SJSA1 (cell line): ENCODE data around the gene TSPOAP1. TPM values are rescaled to one million over a fixed set of nuclear protein-coding genes. Genes with fewer than 3 reads are reported as not detected.

Source experiments
- DNase-seq, 2 experiments: peaks; one replicate each; pipeline ENCODE4 v3.0.0-alpha.2; 2015 to 2020; ENCODE audit warnings: low spot score in 2 of 2, low read depth in 1 of 2
- H3K27ac ChIP-seq: fragments of 250-450 bp; sonication (Bioruptor Pico); 2 replicates; pipeline ENCODE4 v1.5.1; 2020; ENCODE audit warnings: mild to moderate bottlenecking, moderate library complexity
- H3K27me3 ChIP-seq: fragments of 250-450 bp; sonication (Bioruptor Pico); replicated peaks from 2 replicates; pipeline ENCODE4 v1.5.1; 2020; ENCODE audit warnings: mild to moderate bottlenecking, moderate library complexity
- H3K36me3 ChIP-seq: fragments of 250-450 bp; sonication (Bioruptor Pico); 2 replicates; pipeline ENCODE4 v1.5.1; 2020; ENCODE audit warnings: mild to moderate bottlenecking
- H3K4me1 ChIP-seq: fragments of 250-450 bp; sonication (Bioruptor Pico); replicated peaks from 2 replicates; pipeline ENCODE4 v1.6.1; 2021; ENCODE audit warnings: mild to moderate bottlenecking
- H3K4me3 ChIP-seq: fragments of 250-450 bp; sonication (Bioruptor Pico); 2 replicates; pipeline ENCODE4 v1.5.1; 2020; ENCODE audit warnings: mild to moderate bottlenecking
- H3K9me3 ChIP-seq: fragments of 250-450 bp; sonication (Bioruptor Pico); replicated peaks from 2 replicates; pipeline ENCODE4 v1.5.1; 2020; ENCODE audit warnings: mild to moderate bottlenecking
- total RNA-seq: library from RNA; depleted of rRNA; stranded (reverse); fragments of >200 nt; shearing (Covaris generic); gene quantifications from 2 replicates; pipeline ENCODE4 v1.2.3, GENCODE V29; 2014

Gene TSPOAP1
- total RNA-seq, 1 experiment from 2014 or later: 0.05 TPM

DNA sequence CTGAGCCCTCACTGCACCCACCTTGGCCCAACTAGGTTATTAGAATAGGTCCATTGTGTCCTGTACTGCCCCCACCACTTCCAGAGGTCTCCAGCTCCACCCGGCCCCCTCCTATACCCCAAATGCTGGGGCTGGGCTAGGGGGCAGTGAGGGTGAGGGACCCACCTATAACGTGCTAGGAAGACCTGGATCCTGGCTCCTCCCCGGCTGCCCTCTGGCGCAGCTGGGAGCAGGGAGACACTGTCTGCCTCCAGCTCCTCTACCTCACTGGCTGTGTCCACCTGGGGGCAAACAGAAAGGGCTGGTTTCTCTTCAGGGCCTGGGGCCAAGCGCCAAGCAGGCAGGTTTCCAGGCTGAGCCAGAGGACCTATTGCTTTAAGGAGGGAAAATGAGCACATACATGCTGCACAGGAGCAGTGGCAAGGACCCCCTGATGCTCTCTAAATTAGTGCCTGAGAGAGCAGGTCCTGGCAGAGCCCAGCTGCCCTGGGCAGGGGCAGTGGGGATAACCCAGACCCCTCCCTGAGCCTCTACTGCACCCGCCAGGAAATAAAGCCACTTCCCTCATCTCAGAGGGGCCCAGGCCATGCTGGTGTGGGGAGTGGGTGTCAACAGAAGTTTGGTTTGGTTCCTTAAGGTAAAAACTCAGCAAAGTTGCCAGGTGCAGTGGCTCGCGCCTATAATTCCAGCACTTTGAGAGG, 12.2 kb downstream of the TSPOAP1 start:
- no peak overlapping the region for H3K27ac ChIP-seq

GRCh38 chr17:58315750-58316149, 12.8 kb downstream of the TSPOAP1 start:
- H3K4me1 ChIP-seq: no peaks in the 10 kb centered on the region

More for the DNA sequence above, 12.2 kb downstream of the TSPOAP1 start:
- Histone ChIP-seq H3K27me3 (peaks cover 35% of the 10 kb centered on the region), H3K9me3 (no peaks in the 10 kb centered on the region), H3K36me3 (no peaks in the 10 kb centered on the region), H3K4me3 (no peak overlapping the region), H3K4me1 (no peaks in the 10 kb centered on the region)
- peak in 1 of 2 experiments; percentile 42 for DNase-seq

GRCh38 chr17:58315281-58315711, 13.3 kb downstream of the TSPOAP1 start:
- H3K27ac ChIP-seq: no peak overlapping the region
- no peaks in the 10 kb centered on the region for H3K9me3 ChIP-seq
- no peak overlapping the region for H3K4me3 ChIP-seq
- peaks cover 34% of the 10 kb centered on the region for H3K27me3 ChIP-seq
- peak in 1 of 2 experiments; percentile 40 for DNase-seq
- H3K36me3 ChIP-seq: no peaks in the 10 kb centered on the region
- no peaks in the 10 kb centered on the region for H3K4me1 ChIP-seq

More at GRCh38 chr17:58315750-58316149, 12.8 kb downstream of the TSPOAP1 start:
- no peaks in the 10 kb centered on the region for H3K36me3 ChIP-seq
- no peak overlapping the region for H3K27ac ChIP-seq
- H3K4me3 ChIP-seq: no peak overlapping the region
- no peak for DNase-seq
- H3K9me3 ChIP-seq: no peaks in the 10 kb centered on the region
- H3K27me3 ChIP-seq: peaks cover 35% of the 10 kb centered on the region

DNA sequence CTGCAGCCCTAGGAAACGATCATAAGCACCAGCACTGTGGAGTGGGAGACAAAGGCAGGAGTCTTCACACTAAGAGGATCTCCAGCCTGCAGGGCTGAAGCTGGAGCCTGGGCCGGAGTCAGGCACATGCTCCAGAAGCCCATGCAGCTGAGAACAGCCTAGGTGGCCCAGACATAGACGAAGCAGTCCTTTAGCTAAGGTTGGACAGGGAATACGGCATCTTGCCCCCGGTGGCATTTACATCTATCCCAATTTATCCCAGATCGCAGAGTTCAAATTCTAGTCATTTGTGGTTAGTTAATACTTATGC, 13.9 kb downstream of the TSPOAP1 start:
- Histone ChIP-seq H3K27me3 (peaks cover 38% of the 10 kb centered on the region), H3K4me3 (no peak overlapping the region), H3K36me3 (no peaks in the 10 kb centered on the region), H3K27ac (no peak overlapping the region), H3K9me3 (no peaks in the 10 kb centered on the region), H3K4me1 (no peaks in the 10 kb centered on the region)
- DNase-seq: peak in 1 of 2 experiments; percentile 34

- no peaks in the 10 kb centered on the region for H3K36me3 ChIP-seq
- H3K27me3 ChIP-seq: peaks cover 42% of the 10 kb centered on the region
- no peaks in the 10 kb centered on the region for H3K4me1 ChIP-seq
- no peak overlapping the region for H3K27ac ChIP-seq
- no peak overlapping the region for H3K4me3 ChIP-seq
- H3K9me3 ChIP-seq: no peaks in the 10 kb centered on the region
- peak in 1 of 2 experiments; percentile 24 for DNase-seq
Observed at GRCh38 chr17:58313815-58314705, 14.5 kb downstream of the TSPOAP1 start.

GRCh38 chr17:58312829-58313228, 15.8 kb downstream of the TSPOAP1 start:
- Histone ChIP-seq H3K36me3 (no peaks in the 10 kb centered on the region), H3K4me3 (no peak overlapping the region), H3K27me3 (peaks cover 52% of the 10 kb centered on the region), H3K4me1 (no peaks in the 10 kb centered on the region), H3K27ac (no peak overlapping the region), H3K9me3 (no peaks in the 10 kb centered on the region)
- no peak for DNase-seq

DNA sequence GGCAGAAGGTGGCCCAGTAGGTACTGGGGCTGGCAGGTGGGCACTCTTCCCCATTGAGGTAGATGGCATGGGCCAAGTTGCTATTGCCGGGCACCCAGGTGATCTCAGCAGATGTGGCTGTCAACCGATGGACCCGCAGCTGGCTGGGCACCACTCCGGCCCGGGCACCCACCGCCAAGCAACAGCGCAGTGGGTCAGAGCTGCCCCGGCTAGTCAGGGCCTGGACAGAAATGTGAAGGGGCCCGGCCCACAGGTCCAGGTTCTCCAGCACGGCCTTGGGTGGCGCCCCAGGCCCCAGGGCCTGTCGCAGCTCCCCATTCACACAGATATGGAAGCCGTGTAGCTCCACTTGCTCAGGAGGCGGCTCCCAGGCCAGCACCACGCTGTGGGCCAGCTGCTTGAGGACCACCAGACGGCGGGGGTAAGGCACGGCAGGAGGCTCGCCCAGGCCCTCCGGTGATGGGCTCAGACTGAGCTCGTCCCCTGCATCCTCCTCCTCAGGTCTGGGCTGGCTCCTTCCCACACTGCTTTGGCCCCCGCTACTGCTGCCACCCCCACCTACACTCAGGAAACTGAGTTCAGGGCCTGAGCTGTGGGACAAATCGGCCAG, 16.5 kb downstream of the TSPOAP1 start:
- DNase-seq: peak in 1 of 2 experiments; percentile 45
- Histone ChIP-seq H3K4me1 (no peaks in the 10 kb centered on the region), H3K27me3 (peaks cover 58% of the 10 kb centered on the region), H3K36me3 (no peaks in the 10 kb centered on the region), H3K9me3 (no peaks in the 10 kb centered on the region; the same call in 1 of the 2 replicates), H3K4me3 (no peak overlapping the region), H3K27ac (no peak overlapping the region)

DNA sequence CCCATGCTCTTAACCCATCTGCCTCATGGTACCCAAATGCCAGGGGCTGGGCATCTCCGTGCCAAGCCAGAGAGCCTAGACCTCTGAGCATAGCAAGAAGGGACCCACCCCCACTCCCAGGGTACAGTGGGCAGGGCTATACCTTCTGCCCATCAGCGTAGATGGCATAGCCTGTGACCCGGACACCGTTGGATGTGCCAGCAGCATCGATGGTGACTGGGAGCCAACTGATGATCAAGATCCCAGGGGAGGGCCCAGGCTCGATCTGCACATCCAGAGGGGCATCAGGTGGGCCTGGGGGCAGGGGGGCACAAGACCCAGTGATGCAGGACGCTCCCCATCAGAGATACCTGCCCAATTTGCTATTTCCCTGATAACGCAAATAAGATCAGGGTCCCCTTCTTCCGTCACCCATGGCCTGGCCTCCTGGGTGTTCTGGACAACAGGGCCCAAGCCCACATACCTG, 17.1 kb downstream of the TSPOAP1 start:
- H3K27ac ChIP-seq: no peak overlapping the region
- no peaks in the 10 kb centered on the region; the same call in 1 of the 2 replicates for H3K9me3 ChIP-seq
- H3K4me1 ChIP-seq: no peaks in the 10 kb centered on the region
- H3K4me3 ChIP-seq: no peak overlapping the region
- peaks cover 65% of the 10 kb centered on the region for H3K27me3 ChIP-seq
- no peaks in the 10 kb centered on the region for H3K36me3 ChIP-seq
- peak in 1 of 2 experiments; percentile 40 for DNase-seq

- Histone ChIP-seq H3K27me3 (peaks cover 71% of the 10 kb centered on the region), H3K4me3 (no peak overlapping the region), H3K36me3 (no peaks in the 10 kb centered on the region), H3K4me1 (no peaks in the 10 kb centered on the region), H3K27ac (no peak overlapping the region), H3K9me3 (no peaks in the 10 kb centered on the region; the same call in 1 of the 2 replicates)
- DNase-seq: peak in 1 of 2 experiments; percentile 45
Observed at GRCh38 chr17:58310511-58311428, 17.8 kb downstream of the TSPOAP1 start.

DNA sequence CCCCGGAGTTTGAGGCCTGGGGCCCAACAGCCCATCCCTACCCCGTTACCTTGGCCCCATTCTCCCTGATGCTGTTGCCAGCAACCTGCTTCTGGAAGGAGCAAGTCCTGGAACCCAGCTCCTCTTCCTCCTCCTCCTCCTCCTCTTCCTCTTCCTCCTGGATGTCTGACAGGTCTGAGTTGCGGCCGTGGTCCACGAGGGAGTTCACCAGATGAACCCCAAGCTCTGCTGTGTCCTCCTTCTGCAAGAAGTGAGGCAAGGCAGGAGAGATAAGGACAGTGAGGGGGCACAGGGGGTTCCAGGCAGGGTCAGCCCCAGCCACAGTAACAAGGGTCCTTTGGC, 18.7 kb downstream of the TSPOAP1 start:
- peaks cover 72% of the 10 kb centered on the region for H3K27me3 ChIP-seq
- H3K36me3 ChIP-seq: no peaks in the 10 kb centered on the region
- no peaks in the 10 kb centered on the region; the same call in 1 of the 2 replicates for H3K9me3 ChIP-seq
- no peaks in the 10 kb centered on the region for H3K4me1 ChIP-seq
- no peak for DNase-seq
- no peak overlapping the region for H3K27ac ChIP-seq
- no peak overlapping the region for H3K4me3 ChIP-seq

DNA sequence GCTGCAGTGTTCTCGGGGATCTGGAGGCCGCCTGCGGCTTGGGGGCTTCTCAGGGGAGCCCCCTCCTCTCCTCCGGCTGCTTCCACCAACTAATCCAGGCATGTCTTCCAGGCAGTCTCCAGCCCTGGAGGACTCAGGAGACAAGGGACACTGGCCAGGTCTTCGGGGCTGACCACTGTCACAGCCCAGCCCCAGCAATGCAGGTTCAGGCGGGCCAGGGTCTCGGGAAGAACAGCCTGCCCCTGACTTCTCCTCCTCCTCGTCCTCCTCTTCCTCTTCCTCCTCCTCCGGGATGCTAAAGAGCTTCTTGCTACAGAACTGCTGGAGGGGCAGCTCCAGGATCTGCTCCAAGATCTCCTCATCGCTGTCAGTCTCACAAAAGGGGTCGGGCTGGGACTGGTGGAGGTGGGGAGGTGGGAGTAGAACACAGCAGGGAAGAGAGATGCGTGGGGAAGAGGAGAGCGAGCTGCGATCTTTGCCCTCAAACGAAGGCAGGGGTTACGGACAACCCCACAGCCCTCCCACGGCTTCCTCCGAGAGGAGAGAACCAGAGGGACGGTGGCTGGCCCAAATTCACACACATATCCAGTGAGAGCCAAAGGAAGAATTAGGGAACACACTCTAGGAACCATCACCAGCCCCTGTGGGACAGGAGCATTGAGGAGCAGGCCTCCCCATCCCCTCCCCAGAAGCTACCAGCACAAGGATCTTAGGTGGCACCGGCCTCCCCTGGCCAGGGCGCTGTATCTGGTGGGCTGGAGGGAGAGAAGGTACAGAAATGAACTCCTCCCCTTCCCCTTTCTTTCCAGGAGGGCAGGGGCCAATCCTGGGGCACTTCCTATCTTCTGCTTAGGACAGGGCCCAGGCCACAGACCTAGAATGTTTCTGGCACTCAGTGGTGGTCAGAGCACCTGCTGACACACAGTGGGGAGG, 19.3 kb downstream of the TSPOAP1 start:
- Histone ChIP-seq H3K27me3 (peaks cover 73% of the 10 kb centered on the region), H3K36me3 (no peaks in the 10 kb centered on the region), H3K4me1 (no peaks in the 10 kb centered on the region), H3K4me3 (no peak overlapping the region), H3K9me3 (no peaks in the 10 kb centered on the region; the same call in 1 of the 2 replicates), H3K27ac (no peak overlapping the region)
- DNase-seq: no peak
